Nephron (organoid): ENCODE measurements around the gene RHCE.
"Not testable (repeated sequence)": the region's sequence is repeated elsewhere in the genome, so short reads cannot be mapped to it uniquely, and the experiment has no call there.

ENCODE experiments used
- H3K27ac Mint-ChIP-seq, 3 experiments: 2 replicates each; pipeline ENCODE4 v1.8.0; 2020; ENCODE audit warnings: mixed read lengths in 3 of 3, mild to moderate bottlenecking in 2 of 3, moderate library complexity in 1 of 3
- H3K27me3 Mint-ChIP-seq: 2 replicates; pipeline ENCODE4 v1.8.0; 2021; ENCODE audit warnings: low read depth, mild to moderate bottlenecking, moderate library complexity, mixed read lengths
- H3K36me3 Mint-ChIP-seq: 2 replicates; pipeline ENCODE4 v1.8.0; 2020; ENCODE audit warnings: low read depth, mixed read lengths
- H3K4me1 Mint-ChIP-seq: 2 replicates; pipeline ENCODE4 v1.8.0; 2020; ENCODE audit warnings: mixed read lengths
- H3K4me3 Mint-ChIP-seq, 3 experiments: 2 replicates each; pipeline ENCODE4 v1.8.0; 2020; ENCODE audit warnings: mild to moderate bottlenecking in 3 of 3, mixed read lengths in 3 of 3, moderate library complexity in 2 of 3
- H3K9me3 Mint-ChIP-seq: 2 replicates; pipeline ENCODE4 v1.8.0; 2020; ENCODE audit warnings: mixed read lengths
- CTCF ChIP-seq, 3 experiments: fragments of 200-600 bp; sonication (generic); IDR thresholded peaks; one replicate each; pipeline ENCODE4 v1.5.0; 2021; ENCODE audit warnings: antibody characterized with exemption in 3 of 3; ENCODE audit not compliant: unreplicated experiment in 3 of 3

Gene RHCE

GRCh38 chr1:25369241-25369640 is 51.4 kb downstream of the RHCE start:
- TF ChIP-seq CTCF (IDR thresholded peaks at IDR 0.05; ENCODE audit: unreplicated experiment in 3 of 3), result no peak
- no peaks in the 10 kb centered on the region for H3K4me1 Mint-ChIP-seq
- H3K27me3 Mint-ChIP-seq, result no peaks in the 10 kb centered on the region
- H3K4me3 Mint-ChIP-seq, result no peak overlapping the region
- H3K36me3 Mint-ChIP-seq, result no peaks in the 10 kb centered on the region
- H3K9me3 Mint-ChIP-seq, result no peaks in the 10 kb centered on the region
- no peak overlapping the region for H3K27ac Mint-ChIP-seq

GRCh38 chr1:25362634-25363559 is 57.7 kb downstream of the RHCE start:
- Mint-ChIP-seq H3K36me3 (peaks cover 34% of the 10 kb centered on the region), H3K27ac (peak overlapping the region in 1 of 3 experiments; percentile 87)
- not testable (repeated sequence) for H3K4me1 Mint-ChIP-seq, H3K4me3 Mint-ChIP-seq, H3K9me3 Mint-ChIP-seq, H3K27me3 Mint-ChIP-seq

- no peaks in the 10 kb centered on the region for H3K27me3 Mint-ChIP-seq
- H3K27ac Mint-ChIP-seq, result peak overlapping the region; percentile 55 to 87 (median 74)
- H3K36me3 Mint-ChIP-seq, result peaks cover 42% of the 10 kb centered on the region
- H3K9me3 Mint-ChIP-seq, result no peaks in the 10 kb centered on the region
- peaks cover 7% of the 10 kb centered on the region for H3K4me1 Mint-ChIP-seq
- no peak for TF ChIP-seq CTCF (IDR thresholded peaks at IDR 0.05; ENCODE audit: unreplicated experiment in 3 of 3)
- no peak overlapping the region for H3K4me3 Mint-ChIP-seq
These were observed 58.7 kb downstream of the RHCE start for GRCh38 chr1:25361901-25362300.

GRCh38 chr1:25360596-25361581 is 59.7 kb downstream of the RHCE start:
- Mint-ChIP-seq H3K9me3 (no peaks in the 10 kb centered on the region), H3K27ac (peak overlapping the region; percentile 9 to 87 (median 74)), H3K27me3 (no peaks in the 10 kb centered on the region), H3K36me3 (peaks cover 48% of the 10 kb centered on the region), H3K4me3 (no peak overlapping the region), H3K4me1 (peaks cover 7% of the 10 kb centered on the region)
- TF ChIP-seq CTCF (IDR thresholded peaks at IDR 0.05; ENCODE audit: unreplicated experiment in 3 of 3), result no peak

GRCh38 chr1:25356848-25357247 is 63.8 kb downstream of the RHCE start:
- Mint-ChIP-seq H3K9me3 (no peaks in the 10 kb centered on the region), H3K4me3 (no peak overlapping the region), H3K27me3 (no peaks in the 10 kb centered on the region)

More at GRCh38 chr1:25356848-25357247, 63.8 kb downstream of the RHCE start:
- H3K4me1 Mint-ChIP-seq, result peaks cover 2% of the 10 kb centered on the region
- TF ChIP-seq CTCF (IDR thresholded peaks at IDR 0.05; ENCODE audit: unreplicated experiment in 3 of 3), result no peak
- H3K27ac Mint-ChIP-seq, result no peak overlapping the region
- peaks cover 63% of the 10 kb centered on the region for H3K36me3 Mint-ChIP-seq
